Parathyroid adenoma (tissue), 2 donors: ENCODE measurements around the gene USP30.

Experiments
- H2AFZ ChIP-seq: fragments of 300-600 bp; sonication (generic); one replicate; pipeline ENCODE4 v1.7.0; 2017; ENCODE audit warnings: antibody characterized with exemption, mild to moderate bottlenecking
- H3K27ac ChIP-seq: fragments of 300-600 bp; sonication (generic); one replicate; pipeline ENCODE4 v1.7.0; 2017
- H3K27me3 ChIP-seq: fragments of 300-600 bp; sonication (generic); one replicate; pipeline ENCODE4 v1.7.0; 2017; ENCODE audit warnings: low read length; ENCODE audit not compliant: control insufficient read depth, insufficient read depth
- H3K36me3 ChIP-seq: fragments of 300-600 bp; sonication (generic); one replicate; pipeline ENCODE4 v1.7.0; 2017; ENCODE audit warnings: low read length; ENCODE audit not compliant: control insufficient read depth, insufficient read depth
- H3K4me1 ChIP-seq: fragments of 300-600 bp; sonication (generic); one replicate; pipeline ENCODE4 v1.7.0; 2017; ENCODE audit warnings: control low read depth
- H3K4me2 ChIP-seq: fragments of 300-600 bp; sonication (generic); one replicate; pipeline ENCODE4 v1.7.0; 2017; ENCODE audit warnings: low read length
- H3K4me3 ChIP-seq: fragments of 300-600 bp; sonication (generic); one replicate; pipeline ENCODE4 v1.7.0; 2017; ENCODE audit warnings: low read depth, low read length
- H3K79me2 ChIP-seq: fragments of 300-600 bp; sonication (generic); one replicate; pipeline ENCODE4 v1.7.0; 2017; ENCODE audit warnings: control low read depth
- H3K9ac ChIP-seq: fragments of 300-600 bp; sonication (generic); one replicate; pipeline ENCODE4 v1.7.0; 2017; ENCODE audit warnings: mild to moderate bottlenecking
- H3K9me3 ChIP-seq: fragments of 300-600 bp; sonication (generic); one replicate; pipeline ENCODE4 v1.7.0; 2017; ENCODE audit warnings: low read length; ENCODE audit not compliant: control insufficient read depth
- TF ChIP-seq, protein P1 (sequence below): fragments of 300-600 bp; sonication (generic); IDR thresholded peaks from one replicate; pipeline ENCODE4 v1.7.0; 2017; ENCODE audit warnings: antibody characterized with exemption, mild to moderate bottlenecking
- donor health status: primary hyperparathyroidism.

USP30 gene, protein sequence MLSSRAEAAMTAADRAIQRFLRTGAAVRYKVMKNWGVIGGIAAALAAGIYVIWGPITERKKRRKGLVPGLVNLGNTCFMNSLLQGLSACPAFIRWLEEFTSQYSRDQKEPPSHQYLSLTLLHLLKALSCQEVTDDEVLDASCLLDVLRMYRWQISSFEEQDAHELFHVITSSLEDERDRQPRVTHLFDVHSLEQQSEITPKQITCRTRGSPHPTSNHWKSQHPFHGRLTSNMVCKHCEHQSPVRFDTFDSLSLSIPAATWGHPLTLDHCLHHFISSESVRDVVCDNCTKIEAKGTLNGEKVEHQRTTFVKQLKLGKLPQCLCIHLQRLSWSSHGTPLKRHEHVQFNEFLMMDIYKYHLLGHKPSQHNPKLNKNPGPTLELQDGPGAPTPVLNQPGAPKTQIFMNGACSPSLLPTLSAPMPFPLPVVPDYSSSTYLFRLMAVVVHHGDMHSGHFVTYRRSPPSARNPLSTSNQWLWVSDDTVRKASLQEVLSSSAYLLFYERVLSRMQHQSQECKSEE

DNA sequence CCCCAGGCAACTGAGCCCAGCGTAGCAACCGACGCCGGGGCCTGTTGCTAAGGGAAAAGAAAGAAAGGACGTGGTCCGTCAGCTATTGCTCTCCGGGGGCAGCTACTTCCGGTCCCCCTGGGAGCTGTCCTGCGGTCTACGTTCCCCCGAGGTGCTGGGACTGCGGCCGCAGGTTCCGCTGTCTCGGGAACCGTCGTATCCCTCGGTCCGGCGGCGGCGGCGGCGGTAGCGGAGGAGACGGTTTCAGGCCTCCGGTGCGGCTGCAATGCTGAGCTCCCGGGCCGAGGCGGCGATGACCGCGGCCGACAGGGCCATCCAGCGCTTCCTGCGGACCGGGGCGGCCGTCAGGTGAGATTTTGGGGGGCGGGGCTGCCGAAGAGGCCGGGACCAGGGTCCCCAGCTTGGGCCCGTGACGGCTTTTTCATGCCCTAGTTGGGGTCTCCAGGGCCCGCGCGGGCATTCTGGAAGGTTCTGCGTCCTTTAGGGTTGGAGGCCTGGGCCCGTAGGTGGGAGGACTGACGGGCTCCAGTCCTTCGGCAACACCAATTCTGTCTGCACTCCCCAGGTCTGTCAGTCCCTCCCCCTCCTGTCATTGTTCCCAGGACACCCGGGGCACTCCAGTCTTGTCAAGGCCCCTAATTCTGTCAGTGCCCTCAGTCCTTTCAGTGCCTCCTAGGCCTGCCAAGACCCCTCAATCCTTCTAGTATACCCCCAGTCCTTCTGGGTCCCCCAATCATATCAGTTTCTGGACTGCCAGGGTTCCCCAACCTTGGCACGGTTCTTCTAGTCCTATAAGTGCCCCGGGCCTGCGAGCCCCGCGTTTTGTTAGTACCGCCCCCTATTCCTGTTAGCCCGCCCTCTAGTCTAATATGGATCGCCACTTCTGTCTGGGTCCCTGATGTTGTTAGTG lies at the start of gene USP30:
TSS of gene USP30 (plus strand) at position 163 of the 910 bp plus-strand sequence. CDS start at position 266, 103 bp downstream.
- H3K79me2 ChIP-seq: peaks cover 6% of the 10 kb centered on the region
- no peaks in the 10 kb centered on the region for H3K36me3 ChIP-seq
- H2AFZ ChIP-seq: peak within 1 kb of the TSS; percentile 72
- H3K4me3 ChIP-seq: peak within 1 kb of the TSS; percentile 88
- H3K9ac ChIP-seq: peak within 1 kb of the TSS; percentile 88
- peak within 1 kb of the TSS; percentile 95 for H3K4me2 ChIP-seq
- H3K4me1 ChIP-seq: no peaks in the 10 kb centered on the region
- H3K27me3 ChIP-seq: no peaks in the 10 kb centered on the region
- TF ChIP-seq, protein P1, sequence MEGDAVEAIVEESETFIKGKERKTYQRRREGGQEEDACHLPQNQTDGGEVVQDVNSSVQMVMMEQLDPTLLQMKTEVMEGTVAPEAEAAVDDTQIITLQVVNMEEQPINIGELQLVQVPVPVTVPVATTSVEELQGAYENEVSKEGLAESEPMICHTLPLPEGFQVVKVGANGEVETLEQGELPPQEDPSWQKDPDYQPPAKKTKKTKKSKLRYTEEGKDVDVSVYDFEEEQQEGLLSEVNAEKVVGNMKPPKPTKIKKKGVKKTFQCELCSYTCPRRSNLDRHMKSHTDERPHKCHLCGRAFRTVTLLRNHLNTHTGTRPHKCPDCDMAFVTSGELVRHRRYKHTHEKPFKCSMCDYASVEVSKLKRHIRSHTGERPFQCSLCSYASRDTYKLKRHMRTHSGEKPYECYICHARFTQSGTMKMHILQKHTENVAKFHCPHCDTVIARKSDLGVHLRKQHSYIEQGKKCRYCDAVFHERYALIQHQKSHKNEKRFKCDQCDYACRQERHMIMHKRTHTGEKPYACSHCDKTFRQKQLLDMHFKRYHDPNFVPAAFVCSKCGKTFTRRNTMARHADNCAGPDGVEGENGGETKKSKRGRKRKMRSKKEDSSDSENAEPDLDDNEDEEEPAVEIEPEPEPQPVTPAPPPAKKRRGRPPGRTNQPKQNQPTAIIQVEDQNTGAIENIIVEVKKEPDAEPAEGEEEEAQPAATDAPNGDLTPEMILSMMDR: no peak
- H3K9me3 ChIP-seq: no peaks in the 10 kb centered on the region
- H3K27ac ChIP-seq: peak within 1 kb of the TSS; percentile 73

- H3K4me2 ChIP-seq: no peak overlapping the region
- TF ChIP-seq, protein P1: no peak
- no peaks in the 10 kb centered on the region for H3K27me3 ChIP-seq
- H2AFZ ChIP-seq: no peak overlapping the region
- H3K79me2 ChIP-seq: no peaks in the 10 kb centered on the region
- no peak overlapping the region for H3K4me3 ChIP-seq
- H3K4me1 ChIP-seq: no peaks in the 10 kb centered on the region
- no peak overlapping the region for H3K27ac ChIP-seq
- H3K36me3 ChIP-seq: no peaks in the 10 kb centered on the region
- no peak overlapping the region for H3K9ac ChIP-seq
- no peaks in the 10 kb centered on the region for H3K9me3 ChIP-seq
Observed at GRCh38 chr12:109004017-109004416, 48.4 kb upstream of the USP30 start.

DNA sequence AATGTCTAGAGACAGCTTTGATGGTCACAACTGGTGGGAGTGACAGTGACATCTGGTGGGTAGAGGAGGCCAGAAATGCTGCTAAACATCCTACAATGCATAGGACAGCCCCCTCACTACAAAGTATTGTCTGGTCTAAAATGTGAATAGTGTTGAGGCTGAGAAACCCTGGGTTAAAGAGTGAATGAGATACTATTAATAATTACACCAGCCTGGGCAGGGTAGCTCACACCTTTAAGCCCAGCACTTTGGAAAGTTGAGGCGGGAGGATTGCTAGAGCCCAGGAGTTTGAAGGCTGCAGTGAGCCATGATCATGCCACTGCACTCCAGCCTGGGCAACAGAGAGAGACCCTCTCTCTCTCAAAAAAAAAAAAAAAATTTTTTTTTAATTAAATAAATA lies 42.6 kb upstream of the USP30 start:
- no peaks in the 10 kb centered on the region for H3K9me3 ChIP-seq
- no peaks in the 10 kb centered on the region for H3K36me3 ChIP-seq
- no peaks in the 10 kb centered on the region for H3K27me3 ChIP-seq
- no peak overlapping the region for H2AFZ ChIP-seq
- no peaks in the 10 kb centered on the region for H3K4me1 ChIP-seq
- H3K27ac ChIP-seq: no peak overlapping the region
- TF ChIP-seq, protein P1: no peak
- no peak overlapping the region for H3K4me3 ChIP-seq
- no peaks in the 10 kb centered on the region for H3K79me2 ChIP-seq
- no peak overlapping the region for H3K4me2 ChIP-seq
- no peak overlapping the region for H3K9ac ChIP-seq

- Histone ChIP-seq H3K79me2 (no peaks in the 10 kb centered on the region), H3K9ac (no peak overlapping the region), H3K9me3 (no peaks in the 10 kb centered on the region), H3K27me3 (no peaks in the 10 kb centered on the region), H3K4me2 (no peak overlapping the region), H3K4me1 (no peaks in the 10 kb centered on the region), H2AFZ (no peak overlapping the region), H3K36me3 (no peaks in the 10 kb centered on the region), H3K27ac (no peak overlapping the region), H3K4me3 (no peak overlapping the region)
- TF ChIP-seq, protein P1: no peak
Observed at GRCh38 chr12:109010259-109010658, 42.1 kb upstream of the USP30 start.
